T1000 (cell line): Measurements from ENCODE around the gene CEP170B.
"Not testable (repeated sequence)": the region's sequence is repeated elsewhere in the genome, so short reads cannot be mapped to it uniquely, and the experiment has no call there.

Experiments
- DNase-seq: peaks from one replicate; lab custom pipeline; 2025; ENCODE audit warnings: mixed read lengths; lab: John Stamatoyannopoulos, UW

The CEP170B gene

GRCh38 chr14:104879201-104879982 is 14.3 kb downstream of the CEP170B start:
- DNase-seq, result no peak

GRCh38 chr14:104879983-104880565 is 15.0 kb downstream of the CEP170B start:
- DNase-seq, result no peak

- DNase-seq, result no peak
Observed at GRCh38 chr14:104880584-104881210, 15.6 kb downstream of the CEP170B start.

- DNase-seq, result no peak
Observed at GRCh38 chr14:104881369-104881979, 16.4 kb downstream of the CEP170B start.

GRCh38 chr14:104882325-104882973 is 17.4 kb downstream of the CEP170B start:
- DNase-seq, result no peak

GRCh38 chr14:104882991-104883660 is 18.1 kb downstream of the CEP170B start:
- no peak for DNase-seq

- no peak for DNase-seq
Observed at GRCh38 chr14:104883681-104884361, 18.8 kb downstream of the CEP170B start.

GRCh38 chr14:104884381-104884780 is 19.3 kb downstream of the CEP170B start:
- not testable (repeated sequence) for DNase-seq

- no peak for DNase-seq
Observed at GRCh38 chr14:104885031-104885972, 20.2 kb downstream of the CEP170B start.

GRCh38 chr14:104885973-104886689 is 21.1 kb downstream of the CEP170B start:
- no peak for DNase-seq

GRCh38 chr14:104886690-104887622 is 21.9 kb downstream of the CEP170B start:
- DNase-seq, result no peak

GRCh38 chr14:104887623-104888488 is 22.8 kb downstream of the CEP170B start:
- no peak for DNase-seq

- DNase-seq, result no peak
Observed at GRCh38 chr14:104888489-104889374, 23.7 kb downstream of the CEP170B start.

- no peak for DNase-seq
Observed at GRCh38 chr14:104889375-104889757, 24.3 kb downstream of the CEP170B start.

GRCh38 chr14:104890292-104890691 is 25.2 kb downstream of the CEP170B start:
- not testable (repeated sequence) for DNase-seq

GRCh38 chr14:104891121-104891551 is 26.1 kb downstream of the CEP170B start:
- DNase-seq, result no peak
